Measurements from ENCODE around the gene ATF2. TPM values are rescaled to one million over a fixed set of nuclear protein-coding genes. Genes with fewer than 3 reads are reported as not detected.
"Not testable (repeated sequence)": the region's sequence is repeated elsewhere in the genome, so short reads cannot be mapped to it uniquely, and the experiment has no call there.

The ATF2 gene
- total RNA-seq, 3 donors from 2014 or later (not counting 1 experiment from before 2014, with no cell fraction given): 66.7 to 76.5 (median 74.4) TPM

- ATAC-seq (no peak), DNase-seq (no peak)
- peaks cover 36% of the 10 kb centered on the region for H3K36me3 ChIP-seq (ENCODE audit: control insufficient read depth, insufficient read depth, low read length)
- Mint-ChIP-seq H3K27ac (no peak overlapping the region), H3K4me3 (no peak overlapping the region), H3K4me1 (peaks cover 15 to 23% of the 10 kb centered on the region in 2 donors), H3K9me3 (no peaks in the 10 kb centered on the region), H3K36me3 (no peaks in the 10 kb centered on the region), H3K27me3 (ENCODE audit: low read depth in 2 of 2) (no peaks in the 10 kb centered on the region)
- 77% methylated on average over 1 of the region's 2 CpGs for WGBS (ENCODE audit: insufficient coverage)
- H3K4me3 ChIP-seq (ENCODE audit: low read length): no peak overlapping the region
- H3K27me3 ChIP-seq (ENCODE audit: control insufficient read depth, insufficient read depth, low read length): no peaks in the 10 kb centered on the region
- TF ChIP-seq CTCF (IDR thresholded peaks at IDR 0.05): no peak
- H3K9me3 ChIP-seq (ENCODE audit: control insufficient read depth, insufficient read depth, low read length): no peaks in the 10 kb centered on the region
- intact Hi-C loops (cut with micrococcal nuclease): no loop called here
- H3K27ac ChIP-seq (ENCODE audit: low read length): no peak overlapping the region
- H3K4me1 ChIP-seq (ENCODE audit: control insufficient read depth, insufficient read depth, low read length): no peaks in the 10 kb centered on the region
These were observed 36.8 kb downstream of the ATF2 start for GRCh38 chr2:175131252-175131651.

DNA sequence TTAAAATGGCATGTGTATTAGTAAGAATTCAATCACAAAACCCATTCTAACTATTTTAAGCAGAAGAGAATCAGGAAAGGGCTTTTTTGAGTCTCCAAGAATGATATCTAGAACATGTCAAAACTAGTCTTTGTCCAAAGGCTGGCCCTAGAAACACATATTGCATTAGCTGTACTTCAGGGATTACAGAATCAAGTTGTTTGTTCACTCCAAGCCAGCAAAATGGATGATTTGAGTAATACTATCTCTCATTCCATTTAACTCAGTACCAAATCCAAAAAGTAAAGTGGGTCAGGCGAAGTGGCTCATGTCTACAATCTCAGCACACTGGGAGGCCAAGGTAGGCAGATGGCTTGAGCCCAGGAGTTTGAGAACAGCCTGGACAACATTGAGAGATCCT lies 41.3 kb downstream of the ATF2 start:
- peaks cover 24% of the 10 kb centered on the region for H3K36me3 ChIP-seq (ENCODE audit: control insufficient read depth, insufficient read depth, low read length)

GRCh38 chr2:175123254-175123653 lies 44.7 kb downstream of the ATF2 start:
- Histone ChIP-seq H3K27me3 (ENCODE audit: control insufficient read depth, insufficient read depth, low read length) (no peaks in the 10 kb centered on the region), H3K9me3 (ENCODE audit: control insufficient read depth, insufficient read depth, low read length) (no peaks in the 10 kb centered on the region), H3K36me3 (ENCODE audit: control insufficient read depth, insufficient read depth, low read length) (peaks cover 26% of the 10 kb centered on the region), H3K4me3 (ENCODE audit: low read length) (no peak overlapping the region), H3K27ac (ENCODE audit: low read length) (no peak overlapping the region), H3K4me1 (ENCODE audit: control insufficient read depth, insufficient read depth, low read length) (no peaks in the 10 kb centered on the region)
- Mint-ChIP-seq H3K36me3 (no peaks in the 10 kb centered on the region), H3K4me3 (no peak overlapping the region), H3K9me3 (no peaks in the 10 kb centered on the region), H3K4me1 (peaks cover 13 to 20% of the 10 kb centered on the region in 2 donors), H3K27me3 (ENCODE audit: low read depth in 2 of 2) (no peaks in the 10 kb centered on the region), H3K27ac (no peak overlapping the region)
- ATAC-seq (no peak), DNase-seq (no peak)
- 100% methylated on average over 1 of the region's 3 CpGs for WGBS (ENCODE audit: insufficient coverage)
- TF ChIP-seq CTCF (IDR thresholded peaks at IDR 0.05): no peak
- intact Hi-C loops (cut with micrococcal nuclease): no loop called here

More for the DNA sequence above, 41.3 kb downstream of the ATF2 start:
- intact Hi-C loops (cut with micrococcal nuclease): no loop called here
- Mint-ChIP-seq H3K36me3 (no peaks in the 10 kb centered on the region), H3K27ac (no peak overlapping the region), H3K9me3 (no peaks in the 10 kb centered on the region), H3K4me3 (no peak overlapping the region), H3K27me3 (ENCODE audit: low read depth in 2 of 2) (no peaks in the 10 kb centered on the region), H3K4me1 (peaks cover 13 to 20% of the 10 kb centered on the region in 2 donors)
- no peak for DNase-seq
- ATAC-seq: no peak
- Histone ChIP-seq H3K27ac (ENCODE audit: low read length) (no peak overlapping the region), H3K4me1 (ENCODE audit: control insufficient read depth, insufficient read depth, low read length) (no peaks in the 10 kb centered on the region), H3K4me3 (ENCODE audit: low read length) (no peak overlapping the region), H3K9me3 (ENCODE audit: control insufficient read depth, insufficient read depth, low read length) (no peaks in the 10 kb centered on the region), H3K27me3 (ENCODE audit: control insufficient read depth, insufficient read depth, low read length) (no peaks in the 10 kb centered on the region)
- 85% methylated on average over 1 of the region's 1 CpG for WGBS (ENCODE audit: insufficient coverage)
- no peak for TF ChIP-seq CTCF (IDR thresholded peaks at IDR 0.05)

DNA sequence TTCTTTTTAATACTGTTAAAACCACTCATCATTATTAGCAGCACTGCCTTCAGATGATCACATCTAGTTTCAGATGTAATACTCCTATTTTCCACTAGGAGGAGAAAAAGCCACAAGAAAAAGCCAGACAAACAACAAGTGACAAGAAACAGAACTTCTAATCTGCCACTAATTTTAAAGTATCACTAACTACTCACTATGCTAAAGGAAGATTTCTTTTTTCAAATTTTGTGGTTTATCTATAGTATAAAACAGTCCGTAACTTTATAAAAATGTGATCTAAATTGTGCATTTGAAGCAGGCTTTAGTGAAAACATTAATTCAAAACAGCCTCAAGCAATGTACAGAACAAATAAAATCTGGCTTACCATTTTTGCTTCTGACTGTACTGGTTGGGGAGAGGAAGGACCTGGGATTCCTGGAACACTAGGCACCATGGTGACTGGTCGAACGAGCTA lies 56.8 kb downstream of the ATF2 start:
- Histone ChIP-seq H3K27me3 (ENCODE audit: control insufficient read depth, insufficient read depth, low read length) (no peaks in the 10 kb centered on the region), H3K4me1 (ENCODE audit: control insufficient read depth, insufficient read depth, low read length) (no peaks in the 10 kb centered on the region), H3K27ac (ENCODE audit: low read length) (no peak overlapping the region), H3K4me3 (ENCODE audit: low read length) (no peak overlapping the region), H3K9me3 (ENCODE audit: control insufficient read depth, insufficient read depth, low read length) (no peaks in the 10 kb centered on the region), H3K36me3 (ENCODE audit: control insufficient read depth, insufficient read depth, low read length) (peaks cover 52% of the 10 kb centered on the region)
- Mint-ChIP-seq H3K27me3 (ENCODE audit: low read depth in 2 of 2) (no peaks in the 10 kb centered on the region), H3K4me3 (no peak overlapping the region), H3K9me3 (no peaks in the 10 kb centered on the region), H3K27ac (peak overlapping the region in 1 of 2 donors; percentile 58), H3K4me1 (no peaks in the 10 kb centered on the region), H3K36me3 (peaks cover 19% of the 10 kb centered on the region)
- TF ChIP-seq CTCF (IDR thresholded peaks at IDR 0.05): peak; percentile 72
- 86% methylated on average over 2 of the region's 3 CpGs for WGBS (ENCODE audit: insufficient coverage)
- peak in 1 of 2 donors; percentile 72 for DNase-seq
- ATAC-seq: peak; percentile 68 to 75 (median 73)
- intact Hi-C loops (cut with micrococcal nuclease): loop anchor here (1.0 to 5.0 kb wide), 2 partner anchors 76 to 171 kb away; no protein-coding TSS in a partner anchor

DNA sequence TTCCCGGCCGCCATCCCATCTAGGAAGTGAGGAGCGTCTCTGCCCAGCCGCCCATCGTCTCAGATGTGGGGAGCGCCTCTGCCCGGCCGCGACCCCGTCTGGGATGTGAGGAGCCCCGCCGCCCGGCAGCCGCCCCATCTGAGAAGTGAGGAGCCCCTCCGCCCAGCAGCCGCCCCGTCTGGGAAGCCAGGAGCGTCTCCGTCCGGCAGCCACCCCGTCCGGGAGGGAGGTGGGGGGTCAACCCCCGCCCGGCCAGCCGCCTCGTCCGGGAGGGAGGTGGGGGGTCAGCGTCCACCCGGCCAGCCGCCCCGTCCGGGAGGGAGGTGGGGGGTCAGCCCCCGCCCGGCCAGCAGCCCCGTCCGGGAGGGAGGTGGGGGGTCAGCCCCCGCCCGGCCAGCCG lies 59.9 kb downstream of the ATF2 start:
- intact Hi-C loops (cut with micrococcal nuclease); H3K27me3 ChIP-seq (ENCODE audit: control insufficient read depth, insufficient read depth, low read length); ATAC-seq; H3K27ac ChIP-seq (ENCODE audit: low read length); DNase-seq; H3K27ac Mint-ChIP-seq; H3K4me3 Mint-ChIP-seq; H3K36me3 Mint-ChIP-seq; H3K9me3 Mint-ChIP-seq; H3K4me3 ChIP-seq (ENCODE audit: low read length); H3K9me3 ChIP-seq (ENCODE audit: control insufficient read depth, insufficient read depth, low read length); H3K4me1 Mint-ChIP-seq; H3K27me3 Mint-ChIP-seq (ENCODE audit: low read depth in 2 of 2); H3K4me1 ChIP-seq (ENCODE audit: control insufficient read depth, insufficient read depth, low read length): not testable (repeated sequence)
- peaks cover 27% of the 10 kb centered on the region for H3K36me3 ChIP-seq (ENCODE audit: control insufficient read depth, insufficient read depth, low read length)
- WGBS (ENCODE audit: insufficient coverage): 98% methylated on average over 39 of the region's 39 CpGs
